ENCODE results near the gene KCTD5.

DNA sequence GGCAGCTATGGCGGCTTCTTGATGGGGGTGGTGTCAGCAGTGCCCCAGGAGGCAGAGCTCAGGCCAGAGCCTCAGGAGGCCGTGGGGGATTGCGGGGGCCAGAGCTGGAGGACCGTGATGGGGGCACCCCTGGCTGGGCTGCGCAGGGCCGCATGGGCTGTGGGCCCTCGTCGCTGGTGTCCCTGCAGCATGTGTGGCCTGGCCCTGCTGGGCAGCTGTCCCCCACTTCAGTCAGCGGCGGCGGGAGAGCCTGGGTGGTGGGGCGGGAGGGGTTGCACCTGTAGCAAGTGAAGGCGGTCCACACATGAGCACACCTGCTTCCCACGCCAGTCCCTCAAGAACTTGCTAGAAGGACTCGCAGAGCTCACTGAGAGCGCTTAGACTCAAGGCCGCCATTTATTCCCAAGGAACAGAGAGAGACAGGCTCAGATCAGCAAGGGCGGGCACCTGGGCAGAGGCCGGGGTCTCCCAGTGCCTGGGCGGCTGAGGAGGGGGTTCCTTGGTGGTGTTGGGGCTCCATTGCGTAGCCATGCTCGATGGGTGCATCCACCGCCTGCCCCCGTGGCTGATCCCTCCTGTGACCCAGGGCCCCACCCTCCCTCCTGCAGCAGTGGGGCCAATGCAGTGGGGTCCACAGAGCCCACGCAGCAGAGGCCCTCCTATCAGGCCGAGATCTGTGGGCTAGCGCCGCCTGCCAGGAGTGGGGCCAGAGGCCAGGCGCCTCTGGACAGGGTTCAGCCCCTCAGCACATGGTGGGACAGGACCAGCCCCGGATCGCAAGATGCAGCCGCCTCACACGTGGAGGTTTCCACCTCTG lies 22.1 kb downstream of the KCTD5 start:
- TF ChIP-seq, protein P1, sequence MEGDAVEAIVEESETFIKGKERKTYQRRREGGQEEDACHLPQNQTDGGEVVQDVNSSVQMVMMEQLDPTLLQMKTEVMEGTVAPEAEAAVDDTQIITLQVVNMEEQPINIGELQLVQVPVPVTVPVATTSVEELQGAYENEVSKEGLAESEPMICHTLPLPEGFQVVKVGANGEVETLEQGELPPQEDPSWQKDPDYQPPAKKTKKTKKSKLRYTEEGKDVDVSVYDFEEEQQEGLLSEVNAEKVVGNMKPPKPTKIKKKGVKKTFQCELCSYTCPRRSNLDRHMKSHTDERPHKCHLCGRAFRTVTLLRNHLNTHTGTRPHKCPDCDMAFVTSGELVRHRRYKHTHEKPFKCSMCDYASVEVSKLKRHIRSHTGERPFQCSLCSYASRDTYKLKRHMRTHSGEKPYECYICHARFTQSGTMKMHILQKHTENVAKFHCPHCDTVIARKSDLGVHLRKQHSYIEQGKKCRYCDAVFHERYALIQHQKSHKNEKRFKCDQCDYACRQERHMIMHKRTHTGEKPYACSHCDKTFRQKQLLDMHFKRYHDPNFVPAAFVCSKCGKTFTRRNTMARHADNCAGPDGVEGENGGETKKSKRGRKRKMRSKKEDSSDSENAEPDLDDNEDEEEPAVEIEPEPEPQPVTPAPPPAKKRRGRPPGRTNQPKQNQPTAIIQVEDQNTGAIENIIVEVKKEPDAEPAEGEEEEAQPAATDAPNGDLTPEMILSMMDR (conservative IDR thresholded peaks at IDR 0.05; ENCODE audit: low read length), result no peak
- TF ChIP-seq EZH2phosphoT487 (IDR thresholded peaks at IDR 0.05; ENCODE audit: borderline replicate concordance), result no peak

Data from Loucy (cell line).